Measurements from ENCODE around the gene PANX3.

The PANX3 gene

GRCh38 chr11:124667601-124668000 is 56.4 kb downstream of the PANX3 start:
- no peak for TF ChIP-seq CTCF (IDR thresholded peaks at IDR 0.05; ENCODE audit: insufficient read depth, low read depth, low read length, missing control alignments)
- DNase-seq (ENCODE audit: low read depth), result no peak
- H3K4me3 ChIP-seq (ENCODE audit: low read length), result no peak overlapping the region

GRCh38 chr11:124669193-124669592 is 58.0 kb downstream of the PANX3 start:
- H3K4me3 ChIP-seq (ENCODE audit: low read length), result no peak overlapping the region
- TF ChIP-seq CTCF (IDR thresholded peaks at IDR 0.05; ENCODE audit: insufficient read depth, low read depth, low read length, missing control alignments), result peak; percentile 84
- peak; percentile 61 for DNase-seq (ENCODE audit: low read depth)

Data from epithelial cell of esophagus (primary cell).